OCI-LY3 (cell line): ENCODE data around the gene HIVEP2.

Source experiments
- H2AFZ ChIP-seq: fragments of 200-600, 300-600 bp; shearing (Covaris generic); 2 replicates; pipeline ENCODE4 v1.6.0; 2014; ENCODE audit warnings: antibody characterized with exemption, low read depth, low read length
- H3K27ac ChIP-seq: fragments of 200-600, 300-600 bp; sonication (generic); 2 replicates; pipeline ENCODE4 v1.5.1; 2014; ENCODE audit warnings: mild to moderate bottlenecking, low read length, moderate library complexity, mixed read lengths
- H3K27me3 ChIP-seq: fragments of 200-600, 300-600 bp; sonication (generic); 2 replicates; pipeline ENCODE4 v1.6.1; 2014; ENCODE audit warnings: low read depth, low read length, mixed read lengths
- H3K36me3 ChIP-seq: fragments of 200-600, 300-600 bp; sonication (generic); replicated peaks from 2 replicates; pipeline ENCODE3; 2014; ENCODE audit warnings: low read depth, low read length, mixed read lengths
- H3K4me1 ChIP-seq: fragments of 300-600, 200-600 bp; sonication (generic); 2 replicates; pipeline ENCODE4 v1.6.1; 2014; ENCODE audit warnings: low read length, mixed read lengths
- H3K4me2 ChIP-seq: fragments of 200-600, 300-600 bp; sonication (generic); 2 replicates; pipeline ENCODE4 v1.6.1; 2014; ENCODE audit warnings: low read length, mixed read lengths
- H3K4me3 ChIP-seq: fragments of 300-600, 200-600 bp; sonication (generic); 2 replicates; pipeline ENCODE4 v1.5.1; 2014; ENCODE audit warnings: antibody characterized with exemption, mild to moderate bottlenecking, low read length, moderate library complexity
- H3K79me2 ChIP-seq: fragments of 300-600, 200-600 bp; shearing (Covaris generic); 2 replicates; pipeline ENCODE4 v1.6.1; 2014; ENCODE audit warnings: mild to moderate bottlenecking, low read length, mixed read lengths
- H3K9ac ChIP-seq: fragments of 300-600, 200-600 bp; shearing (Covaris generic); 2 replicates; pipeline ENCODE4 v1.6.0; 2014; ENCODE audit warnings: mild to moderate bottlenecking, low read length, moderate library complexity
- H3K9me3 ChIP-seq: fragments of 200-600, 300-600 bp; shearing (Covaris generic); 2 replicates; pipeline ENCODE4 v1.6.1; 2014; ENCODE audit warnings: low read length, mixed read lengths; ENCODE audit not compliant: insufficient read depth
- H4K20me1 ChIP-seq: fragments of 200-600, 300-600 bp; sonication (generic); 2 replicates; pipeline ENCODE4 v1.6.1; 2016; ENCODE audit warnings: low read length, mixed read lengths; ENCODE audit not compliant: insufficient read depth
- CTCF ChIP-seq: fragments of 200-600, 300-600 bp; sonication (generic); IDR thresholded peaks from 2 replicates; pipeline ENCODE4 v1.5.1; 2014; ENCODE audit warnings: antibody characterized with exemption, low read length, low read depth
- EZH2phosphoT487 ChIP-seq: fragments of 200-600 bp; shearing (Covaris generic); IDR thresholded peaks from 2 replicates; pipeline ENCODE4 v1.6.1; 2018; ENCODE audit warnings: antibody characterized with exemption, mixed run types, low read depth

Gene HIVEP2

DNA sequence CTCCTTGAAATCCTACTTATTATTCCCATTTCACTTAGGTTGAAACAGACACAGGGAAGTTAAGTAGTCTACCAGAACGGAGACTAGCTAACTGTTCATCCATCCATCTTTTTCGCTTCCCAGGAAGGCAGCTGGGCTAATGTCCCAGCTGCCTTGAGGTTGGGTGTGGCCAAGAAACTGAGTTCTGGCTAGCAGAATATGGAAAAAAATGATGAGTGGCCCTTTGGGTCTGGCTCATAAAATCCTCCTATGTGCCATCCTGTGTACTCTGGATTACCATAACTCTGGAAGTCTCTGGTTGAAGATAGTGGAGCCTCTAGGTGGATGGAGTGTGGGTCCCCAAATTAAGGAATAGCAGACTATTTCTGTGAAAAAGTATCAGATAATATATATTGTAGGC, 206.2 kb downstream of the HIVEP2 start:
- no peak overlapping the region for H2AFZ ChIP-seq
- H3K4me2 ChIP-seq = no peak overlapping the region
- no peak overlapping the region for H3K9ac ChIP-seq
- H3K79me2 ChIP-seq = no peaks in the 10 kb centered on the region
- no peaks in the 10 kb centered on the region for H3K4me1 ChIP-seq
- H4K20me1 ChIP-seq = no peaks in the 10 kb centered on the region
- no peak for TF ChIP-seq CTCF
- no peak for TF ChIP-seq EZH2phosphoT487
- no peaks in the 10 kb centered on the region for H3K9me3 ChIP-seq
- no peaks in the 10 kb centered on the region for H3K36me3 ChIP-seq
- H3K27me3 ChIP-seq = no peaks in the 10 kb centered on the region
- no peak overlapping the region for H3K27ac ChIP-seq
- H3K4me3 ChIP-seq = no peak overlapping the region

- Histone ChIP-seq H3K4me3 (no peak overlapping the region), H3K79me2 (no peaks in the 10 kb centered on the region), H3K36me3 (no peaks in the 10 kb centered on the region), H3K4me1 (no peaks in the 10 kb centered on the region), H2AFZ (no peak overlapping the region), H3K4me2 (no peak overlapping the region), H4K20me1 (no peaks in the 10 kb centered on the region), H3K27ac (no peak overlapping the region), H3K27me3 (no peaks in the 10 kb centered on the region), H3K9me3 (no peaks in the 10 kb centered on the region), H3K9ac (no peak overlapping the region)
- TF ChIP-seq EZH2phosphoT487 (no peak), CTCF (no peak)
Measured at GRCh38 chr6:142738035-142738396, 207.0 kb downstream of the HIVEP2 start.

DNA sequence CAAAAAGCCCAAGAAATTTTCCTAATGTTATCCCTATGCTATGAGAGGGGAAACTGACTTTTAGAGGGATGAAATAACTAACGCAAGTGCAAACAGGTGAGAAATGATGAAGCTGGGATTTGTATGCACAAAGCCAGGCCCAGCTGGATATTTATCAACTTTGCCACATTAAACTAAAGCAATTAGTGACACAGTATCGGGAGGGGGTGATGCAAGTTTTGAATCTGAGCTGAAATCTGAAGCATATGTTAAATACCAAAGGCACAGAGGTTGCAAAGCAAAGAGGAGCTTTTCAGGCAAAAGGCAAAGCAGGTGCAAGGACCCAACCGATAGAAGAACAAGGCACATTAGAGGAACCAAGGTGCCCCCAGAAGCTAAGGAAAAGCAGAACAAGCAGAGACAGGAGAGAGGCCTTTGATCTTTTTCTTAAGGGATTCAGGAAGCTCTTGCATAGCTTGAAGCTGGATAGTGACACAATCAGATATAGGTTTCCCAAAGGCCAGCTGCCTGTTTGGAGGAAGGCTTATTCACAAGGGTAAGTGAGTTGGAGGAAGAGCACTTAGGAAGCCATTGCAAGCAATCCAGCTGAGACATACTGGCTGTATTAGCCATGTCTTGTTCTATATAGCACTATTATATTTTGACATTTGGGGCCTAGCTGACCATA, 207.5 kb downstream of the HIVEP2 start:
- no peaks in the 10 kb centered on the region for H3K4me1 ChIP-seq
- no peak overlapping the region for H2AFZ ChIP-seq
- H3K79me2 ChIP-seq = no peaks in the 10 kb centered on the region
- TF ChIP-seq EZH2phosphoT487 = no peak
- no peak for TF ChIP-seq CTCF
- H3K4me2 ChIP-seq = no peak overlapping the region
- no peaks in the 10 kb centered on the region for H3K27me3 ChIP-seq
- no peaks in the 10 kb centered on the region for H3K9me3 ChIP-seq
- H4K20me1 ChIP-seq = no peaks in the 10 kb centered on the region
- no peak overlapping the region for H3K4me3 ChIP-seq
- H3K9ac ChIP-seq = no peak overlapping the region
- no peaks in the 10 kb centered on the region for H3K36me3 ChIP-seq
- H3K27ac ChIP-seq = no peak overlapping the region

- H3K36me3 ChIP-seq = no peaks in the 10 kb centered on the region
- H2AFZ ChIP-seq = no peak overlapping the region
- no peaks in the 10 kb centered on the region for H3K27me3 ChIP-seq
- no peaks in the 10 kb centered on the region for H3K79me2 ChIP-seq
- no peaks in the 10 kb centered on the region for H4K20me1 ChIP-seq
- no peak overlapping the region for H3K9ac ChIP-seq
- no peaks in the 10 kb centered on the region for H3K9me3 ChIP-seq
- TF ChIP-seq EZH2phosphoT487 (no peak), CTCF (no peak)
- H3K4me2 ChIP-seq = no peak overlapping the region
- no peaks in the 10 kb centered on the region for H3K4me1 ChIP-seq
- no peak overlapping the region for H3K4me3 ChIP-seq
- no peak overlapping the region for H3K27ac ChIP-seq
Measured at GRCh38 chr6:142735204-142735603, 209.8 kb downstream of the HIVEP2 start.
